GM21526 (cell line): Measurements from ENCODE around the gene CPN1.
"Not testable (repeated sequence)": the region's sequence is repeated elsewhere in the genome, so short reads cannot be mapped to it uniquely, and the experiment has no call there.

Experiments
- ATAC-seq: cut with Tn5 transposase; IDR thresholded peaks from one replicate; pipeline ENCODE4 v1.9.1; 2021; ENCODE audit warnings: moderate library complexity; ENCODE audit not compliant: unreplicated experiment, low FRiP score

Gene CPN1

DNA sequence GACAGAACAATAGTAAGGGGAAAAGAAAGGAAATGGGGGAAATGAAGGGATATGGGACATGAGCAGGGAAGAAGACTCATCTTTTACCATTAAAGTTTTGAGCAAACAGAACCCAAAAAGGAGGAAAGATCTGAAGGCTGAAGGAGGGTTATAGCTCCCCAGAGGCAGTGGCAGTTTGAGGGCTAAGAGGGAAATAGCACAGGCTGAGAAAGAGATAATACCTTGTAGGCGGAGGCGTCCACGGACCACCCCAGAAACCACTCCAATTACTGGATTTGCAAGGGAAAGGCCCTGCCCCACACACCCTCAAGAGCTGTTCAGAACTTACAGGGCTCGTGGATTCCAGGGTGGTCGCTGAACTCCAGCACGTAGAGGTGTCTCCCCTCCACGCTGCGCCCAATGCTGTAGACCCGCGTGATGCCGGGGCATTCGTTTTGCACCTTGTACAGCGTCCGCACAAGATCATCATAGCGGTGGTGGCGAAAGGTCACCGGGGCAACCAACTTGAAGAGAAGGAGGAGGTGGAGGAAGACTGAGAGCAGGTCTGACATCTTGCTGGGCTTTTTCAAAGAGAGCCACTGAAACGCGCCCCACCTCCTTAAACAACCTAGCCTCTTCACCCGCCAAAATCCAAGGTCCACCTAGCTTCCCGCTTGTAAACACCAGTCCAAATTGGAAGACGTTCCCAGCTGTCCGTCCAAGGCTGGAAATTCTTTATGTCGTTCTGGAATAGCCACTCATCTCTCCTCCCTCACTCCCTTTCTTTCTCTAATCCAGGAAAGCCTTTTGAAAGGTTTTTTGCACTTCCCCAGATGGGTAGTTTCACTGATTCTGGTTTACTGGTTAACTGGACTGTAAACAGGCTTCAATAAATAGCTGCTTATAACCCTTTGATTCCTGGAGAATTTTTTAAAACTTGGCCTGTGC is at the start of gene CPN1:
Gene CPN1 (minus strand): TSS at position 795 of the 927 bp plus-strand sequence. CDS start 244 bp downstream, at position 551.
- ATAC-seq = no peak

DNA sequence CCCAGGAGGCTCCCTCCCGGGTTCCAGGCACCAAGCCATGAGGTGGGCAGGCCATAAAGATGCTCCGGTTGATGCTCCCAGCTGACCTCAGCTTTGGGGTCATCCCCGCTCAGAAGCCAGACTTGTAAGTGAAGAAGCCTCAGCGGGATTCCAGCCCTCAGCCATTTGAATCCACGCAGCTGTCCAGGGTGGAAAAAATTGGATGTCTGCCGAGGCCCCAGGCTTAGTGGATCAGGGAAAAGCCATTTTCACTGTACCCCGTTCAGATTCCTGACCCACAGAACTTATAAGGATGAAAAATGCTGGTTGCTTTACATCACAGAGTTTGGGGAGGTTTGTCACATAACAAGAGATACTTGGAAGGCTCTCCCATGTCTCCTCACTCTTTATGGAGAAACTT is 49.2 kb upstream of the CPN1 start:
- ATAC-seq = no peak

DNA sequence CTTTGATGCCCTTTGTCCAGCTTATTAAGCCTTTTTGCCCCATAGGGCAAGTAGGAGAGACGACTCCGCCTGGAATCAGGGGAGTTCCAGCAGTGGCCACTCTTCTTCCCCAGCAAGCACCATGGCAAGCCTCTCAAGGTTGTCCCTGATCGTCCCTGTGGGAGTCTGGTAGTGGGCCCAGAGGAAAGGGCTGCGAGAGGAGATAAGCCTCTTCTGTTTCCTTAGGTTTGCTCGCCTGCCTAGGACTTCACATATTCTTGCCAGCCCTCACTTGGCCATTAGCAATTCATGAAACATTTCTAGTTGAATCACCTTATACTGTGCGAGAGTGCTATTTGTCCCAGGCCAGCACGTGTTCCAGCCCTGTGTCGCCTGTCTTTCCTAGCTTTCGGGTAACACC is 47.8 kb upstream of the CPN1 start:
- ATAC-seq = no peak

DNA sequence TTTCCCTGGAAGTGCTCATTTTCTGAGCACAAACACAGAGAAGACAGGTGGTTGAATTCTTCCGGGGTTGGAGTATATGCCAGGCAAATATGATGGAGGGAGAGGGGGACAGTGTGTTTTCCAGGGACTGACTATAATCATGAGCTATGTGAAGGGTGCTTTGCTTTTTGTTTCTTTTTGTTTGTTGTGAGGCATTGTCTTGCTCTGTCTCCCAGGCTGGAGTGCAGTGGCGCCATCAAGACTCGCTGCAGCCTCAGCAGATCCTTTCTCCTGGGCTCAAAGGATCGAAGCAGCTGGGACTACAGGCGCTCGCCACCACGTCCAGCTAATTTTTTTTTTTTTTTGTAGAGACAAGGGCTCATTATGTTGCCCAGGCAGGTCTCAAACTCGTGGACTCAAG is 47.3 kb upstream of the CPN1 start:
- ATAC-seq = no peak

DNA sequence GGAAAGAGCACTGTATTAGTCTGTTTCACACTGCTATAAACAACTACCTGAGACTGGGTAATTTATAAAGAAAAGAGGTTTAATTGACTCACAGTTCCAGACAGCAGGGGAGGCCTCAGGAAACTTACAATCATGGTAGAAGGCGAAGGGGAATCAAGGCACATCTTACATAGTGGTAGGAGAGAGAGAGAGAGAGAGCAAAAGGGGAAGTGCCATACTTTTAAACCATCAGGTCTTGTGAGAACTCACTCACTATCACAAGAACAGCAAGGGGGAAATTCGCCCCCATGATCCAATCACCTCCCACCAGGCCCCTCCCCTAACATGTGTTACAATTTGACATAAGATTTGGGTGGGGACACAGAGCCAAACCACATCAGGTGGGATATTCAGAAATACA is 43.7 kb upstream of the CPN1 start:
- not testable (repeated sequence) for ATAC-seq

DNA sequence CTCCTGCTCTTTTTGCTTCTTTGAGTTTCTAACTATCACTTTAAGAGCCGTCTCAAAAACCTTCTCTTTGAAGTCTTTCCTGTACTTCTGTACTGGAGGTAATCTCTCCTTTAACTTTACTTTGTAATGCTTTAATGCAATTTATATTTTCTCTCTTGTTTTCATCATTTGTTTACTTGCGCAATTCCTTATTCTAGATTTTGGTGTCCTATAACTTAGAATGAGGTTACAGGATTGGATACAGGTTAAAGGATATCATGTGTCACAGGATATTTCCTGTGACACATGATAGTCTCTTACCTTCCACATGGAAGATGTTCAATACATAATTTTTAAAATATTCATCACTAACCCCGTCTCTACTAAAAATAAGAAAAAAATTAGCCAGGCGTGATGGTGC is 42.4 kb upstream of the CPN1 start:
- ATAC-seq = no peak

DNA sequence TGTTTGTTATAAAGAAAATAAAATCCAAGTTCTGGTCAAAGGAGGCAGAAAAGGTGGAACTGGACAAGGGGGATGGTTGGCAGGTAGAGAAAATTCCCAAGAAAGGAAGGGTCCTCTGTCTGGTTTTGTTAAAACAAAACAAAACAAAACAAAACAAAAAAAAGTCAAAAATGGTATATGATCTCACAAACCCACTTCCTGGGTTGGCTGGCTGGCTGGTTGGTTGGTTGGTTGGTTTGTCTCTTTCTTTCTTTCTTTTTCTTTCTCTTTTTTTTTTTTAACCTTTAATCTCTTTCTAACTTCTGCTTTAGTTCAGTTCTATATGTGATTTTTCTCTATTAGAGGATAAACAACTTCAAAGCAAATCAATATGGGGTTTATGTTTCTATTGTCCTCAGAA is 41.1 kb upstream of the CPN1 start:
- ATAC-seq = no peak

DNA sequence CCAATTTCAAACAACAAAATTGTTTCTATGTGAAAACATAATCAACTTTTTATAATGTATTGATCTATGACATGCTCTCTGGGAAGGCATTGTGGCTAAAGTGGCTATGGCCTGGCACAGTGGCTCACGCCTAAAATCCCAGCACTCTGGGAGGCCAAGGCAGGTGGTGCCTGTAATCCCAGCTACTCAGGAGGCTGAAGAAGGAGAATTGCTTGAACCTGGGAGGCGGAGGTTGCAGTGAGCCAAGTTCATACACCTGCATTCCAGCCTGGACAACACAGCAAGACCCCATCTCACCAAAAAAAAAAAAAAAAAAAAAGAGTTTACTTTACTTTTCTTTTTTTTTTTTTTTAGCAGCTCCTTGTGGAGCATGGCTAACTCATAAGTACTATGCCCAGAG is 38.9 kb upstream of the CPN1 start:
- ATAC-seq = no peak

DNA sequence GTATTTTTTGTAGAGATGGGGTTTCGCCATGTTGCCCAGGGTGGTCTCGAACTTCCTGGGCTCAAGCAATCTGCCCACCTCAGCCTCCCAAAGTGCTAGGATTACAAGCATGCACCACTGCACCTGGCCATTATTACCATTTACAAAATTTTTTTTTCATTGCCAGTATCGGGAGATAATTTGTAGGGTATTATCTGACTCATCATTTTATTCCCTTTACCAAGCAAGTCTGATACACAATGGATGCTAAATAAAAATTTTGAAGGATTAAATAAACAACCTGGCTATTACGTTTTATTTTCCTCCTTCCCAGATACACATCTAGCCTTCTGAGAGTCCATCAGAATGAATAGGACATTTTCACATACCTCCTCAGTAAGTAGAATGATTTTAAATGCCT is 38.1 kb upstream of the CPN1 start:
- ATAC-seq = no peak

DNA sequence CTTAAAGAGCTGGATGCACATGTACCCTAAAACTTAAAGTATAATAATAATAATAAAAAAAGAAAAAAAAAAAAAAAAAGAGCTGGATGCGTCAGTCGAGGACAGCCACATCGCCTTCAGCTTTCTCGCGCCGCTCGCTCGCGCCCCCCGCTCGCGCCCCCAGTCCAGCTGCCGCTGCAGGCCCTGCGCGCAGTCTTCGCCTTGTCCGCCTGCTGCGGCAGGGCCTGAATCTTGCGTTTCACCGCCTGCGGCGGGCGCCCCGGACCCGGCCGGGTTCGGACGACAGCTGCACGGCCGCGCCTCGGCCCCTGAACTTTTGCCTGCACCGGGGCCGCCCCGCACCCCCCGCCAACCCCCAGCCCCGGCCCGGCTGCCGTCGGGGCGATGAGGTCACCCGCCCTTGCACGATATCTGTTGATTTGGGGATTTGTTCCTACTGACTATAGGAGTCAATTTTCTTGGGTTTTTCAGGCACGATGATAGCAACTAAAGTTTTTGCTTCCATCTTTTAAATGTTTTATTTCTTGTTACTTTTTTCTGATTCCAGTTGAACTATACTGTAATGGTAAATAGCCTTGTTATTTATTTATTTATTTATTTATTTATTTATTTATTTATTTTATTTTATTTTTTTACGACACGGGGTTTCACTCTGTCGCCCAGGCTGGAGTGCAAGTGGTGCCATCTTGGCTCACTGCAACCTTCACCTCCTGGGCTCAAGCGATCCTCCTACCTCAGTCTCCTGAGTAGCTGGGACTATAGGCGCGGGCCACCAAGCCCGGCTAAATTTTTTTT is 33.5 kb upstream of the CPN1 start:
- no peak for ATAC-seq

DNA sequence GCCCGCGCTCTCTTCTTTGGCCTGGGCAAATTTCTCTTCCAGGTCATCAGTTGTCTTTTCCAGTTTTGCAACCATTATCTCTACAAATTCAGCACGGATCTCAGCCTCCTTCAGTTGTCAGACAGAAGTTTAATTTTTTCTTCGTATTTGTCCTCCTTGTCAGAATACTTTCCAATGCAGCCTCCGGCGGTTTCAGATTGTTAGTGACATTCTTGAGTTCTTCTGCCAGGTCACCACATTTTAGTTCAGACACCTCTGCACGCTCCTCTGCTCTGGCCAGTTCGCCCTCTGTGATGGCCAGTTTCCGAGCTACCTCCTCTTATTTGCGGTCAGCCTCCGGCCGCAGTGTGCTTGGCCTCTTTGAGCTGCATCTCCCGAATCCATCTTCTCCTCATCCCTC is 32.8 kb upstream of the CPN1 start:
- ATAC-seq = no peak

DNA sequence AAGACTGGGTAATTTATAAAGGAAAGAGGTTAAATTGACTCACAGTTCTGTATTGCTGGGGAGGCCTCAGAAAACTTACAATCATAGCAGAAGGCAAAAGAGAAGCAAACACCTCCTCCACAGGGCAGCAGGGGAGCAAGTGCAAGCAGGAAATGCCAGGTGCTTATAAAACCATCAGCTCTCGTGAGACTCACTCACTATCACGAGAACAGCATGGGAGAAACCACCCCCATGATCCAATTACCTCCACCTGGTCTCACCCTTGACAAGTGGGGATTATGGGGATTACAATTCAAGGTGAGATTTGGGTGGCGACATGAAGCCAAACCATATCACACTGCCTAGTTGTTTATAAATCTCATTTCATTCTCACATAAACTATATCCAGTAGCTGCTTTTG is 28.0 kb upstream of the CPN1 start:
- ATAC-seq = no peak

DNA sequence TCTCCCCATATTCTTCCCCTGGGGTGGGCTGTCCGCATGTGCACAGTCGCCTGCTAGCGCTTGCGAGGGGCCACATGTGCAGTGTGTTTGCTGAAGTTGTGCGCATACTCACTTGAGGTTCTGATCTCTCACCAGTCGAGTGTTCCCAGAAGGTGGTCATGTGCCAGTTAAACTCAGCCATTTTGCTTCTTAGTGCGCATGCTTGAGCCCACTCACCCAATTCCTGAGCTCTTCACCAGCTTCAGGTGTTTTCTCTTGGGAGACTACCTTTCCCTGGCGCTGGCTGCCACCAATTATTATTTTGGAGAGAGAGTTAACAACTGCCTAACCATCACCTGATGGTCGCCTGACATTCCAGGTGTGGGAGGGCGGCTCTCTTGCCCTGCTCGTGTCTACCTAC is 25.2 kb upstream of the CPN1 start:
- no peak for ATAC-seq

DNA sequence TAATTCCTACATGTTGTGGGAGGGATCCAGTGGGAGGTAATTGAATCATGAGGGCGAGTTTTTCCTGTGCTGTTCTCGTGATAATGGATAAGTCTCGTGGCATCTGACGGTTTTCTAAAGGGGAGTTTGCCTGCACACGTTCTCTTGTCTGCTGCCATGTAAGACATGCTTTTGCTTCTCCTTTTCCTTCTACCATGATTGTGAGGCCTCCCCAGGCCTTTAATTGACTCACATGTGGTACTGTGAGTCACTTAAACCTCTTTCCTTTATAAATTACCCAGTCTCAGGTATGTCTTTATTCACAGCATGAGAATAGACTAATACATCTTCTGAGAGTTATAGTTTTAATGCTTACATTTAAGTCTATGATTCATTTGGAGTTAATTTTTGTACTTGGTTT is 22.6 kb upstream of the CPN1 start:
- ATAC-seq = no peak

DNA sequence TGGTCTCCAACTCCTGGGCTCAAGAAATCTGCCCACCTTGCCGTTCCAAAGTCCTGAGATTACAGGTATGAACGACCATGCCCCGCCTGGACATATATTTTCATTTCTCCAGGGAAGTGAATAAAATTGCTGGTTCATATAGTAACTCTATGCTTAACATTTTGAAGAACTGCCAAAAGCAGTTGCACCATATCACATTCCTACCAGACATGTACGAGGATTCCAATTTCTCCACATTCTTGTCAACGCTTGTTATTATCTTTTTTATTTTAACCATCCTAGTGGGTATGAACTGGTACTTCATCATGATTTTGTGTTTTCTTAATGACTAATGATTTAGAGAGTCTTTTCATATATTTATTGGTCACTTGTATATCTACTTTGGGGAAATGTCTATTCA is 21.9 kb upstream of the CPN1 start:
- ATAC-seq = no peak

DNA sequence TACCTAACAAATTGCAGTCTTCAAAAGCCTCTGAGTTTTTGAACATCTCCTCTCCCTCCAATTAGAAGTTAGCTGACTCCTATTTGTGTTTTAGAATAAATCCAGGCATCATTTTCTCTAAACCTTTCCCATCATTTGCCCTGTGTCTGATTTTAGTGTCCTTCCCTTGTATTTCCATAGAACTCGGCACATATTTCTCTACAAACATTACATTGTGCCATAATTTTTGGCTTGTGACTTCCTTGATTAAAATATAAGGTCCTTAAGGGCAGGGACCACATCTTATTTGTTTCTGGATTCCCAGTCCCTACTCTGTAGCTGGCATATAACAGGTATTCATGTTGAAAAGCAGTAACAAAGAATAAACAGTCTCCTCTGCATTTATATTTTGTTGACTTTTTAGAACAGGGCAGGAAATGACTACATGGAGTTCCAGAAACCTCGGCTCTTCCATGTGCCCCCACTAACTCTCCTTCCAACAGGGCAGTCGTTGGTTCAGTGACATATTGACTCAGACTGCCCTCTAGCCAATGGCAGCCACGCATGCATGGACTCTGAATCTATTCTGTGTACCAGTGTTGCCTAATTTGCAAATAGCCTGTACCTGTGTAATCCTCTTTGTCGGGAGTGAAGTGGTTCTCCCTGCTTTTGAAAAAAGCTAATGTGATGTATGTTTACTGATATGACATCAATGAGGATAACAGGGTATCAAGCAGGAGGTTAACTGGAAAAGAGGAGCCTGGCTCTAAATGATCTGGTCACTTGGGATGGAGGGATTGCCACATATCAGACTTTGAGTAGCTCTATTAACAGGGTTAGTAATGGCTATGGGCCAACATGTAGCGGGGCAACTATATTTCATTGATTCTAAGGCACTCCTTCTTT is 19.8 kb upstream of the CPN1 start:
- no peak for ATAC-seq

DNA sequence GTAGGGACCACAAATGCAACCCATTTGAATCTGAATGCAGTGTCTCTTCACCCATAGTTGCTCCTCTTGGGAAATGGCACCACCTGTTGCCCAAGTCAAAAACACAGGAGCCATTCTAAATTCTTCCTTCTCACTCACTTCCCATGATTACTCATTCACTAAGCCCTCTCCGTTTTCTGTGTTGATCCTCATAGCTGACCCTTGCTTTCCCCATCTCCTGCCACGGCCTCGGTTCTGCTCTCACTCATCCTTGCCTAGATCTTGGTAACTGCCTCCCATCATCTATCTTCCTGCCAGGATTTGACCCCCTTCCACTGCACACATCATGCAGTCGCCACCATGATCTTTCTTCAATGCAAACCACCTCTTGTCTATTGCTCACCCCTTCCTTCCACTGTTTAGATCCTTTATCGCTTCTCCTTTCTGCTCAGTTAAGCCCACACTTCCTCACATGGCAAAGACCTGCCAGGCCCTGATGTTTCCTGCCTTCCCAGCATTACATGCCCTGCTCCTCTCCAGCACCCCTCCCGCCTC is 19.0 kb upstream of the CPN1 start:
- ATAC-seq = no peak

DNA sequence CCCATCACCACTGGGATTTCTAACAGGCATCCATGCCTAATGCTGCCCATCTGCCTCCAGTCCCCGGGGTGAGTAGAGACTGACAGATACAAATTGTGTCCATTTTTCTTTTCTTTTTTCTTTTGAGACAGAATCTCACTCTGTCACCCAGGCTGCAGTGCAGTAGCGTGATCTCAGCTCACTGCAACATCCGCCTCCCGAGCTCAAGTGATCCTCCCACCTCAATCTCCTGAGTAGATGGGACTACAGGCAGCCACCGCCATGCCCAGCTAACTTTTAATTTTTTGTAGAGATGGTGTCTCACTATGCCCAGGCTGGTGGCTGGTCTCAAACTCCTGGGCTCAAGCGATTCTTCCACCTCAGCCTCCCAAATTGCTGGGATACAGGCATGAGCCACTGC is 7.6 kb upstream of the CPN1 start:
- no peak for ATAC-seq

DNA sequence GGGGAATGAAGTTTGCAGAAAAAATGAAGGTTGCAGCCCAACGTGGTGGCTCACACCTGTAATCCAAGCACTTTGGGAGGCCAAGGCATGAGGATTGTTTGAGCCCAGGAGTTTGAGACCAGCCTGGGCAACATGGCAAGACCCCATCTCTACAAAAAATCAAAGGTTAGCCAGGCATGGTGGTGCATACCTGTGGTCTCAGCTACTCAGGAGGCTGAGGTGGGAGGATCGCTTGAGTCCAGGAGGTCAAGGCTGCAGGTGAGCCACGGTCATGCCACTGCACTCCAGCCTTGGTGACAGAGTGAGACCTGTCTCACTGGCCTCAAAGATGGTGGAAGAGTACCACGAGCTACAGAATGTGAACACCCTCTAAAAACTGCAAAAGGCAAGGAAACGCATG is 5.0 kb upstream of the CPN1 start:
- not testable (repeated sequence) for ATAC-seq

DNA sequence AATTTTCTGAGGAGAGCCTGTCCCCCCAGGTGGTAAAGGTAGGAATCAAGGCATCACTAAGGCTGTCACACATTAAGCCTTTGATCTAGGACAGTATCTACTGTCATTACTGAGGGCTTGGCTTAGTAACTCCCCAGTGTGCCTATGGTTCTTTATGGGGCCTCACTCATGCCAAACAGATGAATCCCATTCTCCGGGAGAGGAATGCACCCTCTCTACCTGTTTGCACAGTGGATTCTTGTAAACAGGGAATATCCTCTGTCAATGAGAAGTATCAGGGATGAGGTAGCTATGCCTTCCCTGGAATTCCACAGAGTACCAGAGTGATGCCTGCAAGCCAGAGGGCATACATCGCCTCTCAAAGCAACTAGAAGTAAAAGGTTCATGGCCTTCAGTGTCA is 3.9 kb upstream of the CPN1 start:
- no peak for ATAC-seq

DNA sequence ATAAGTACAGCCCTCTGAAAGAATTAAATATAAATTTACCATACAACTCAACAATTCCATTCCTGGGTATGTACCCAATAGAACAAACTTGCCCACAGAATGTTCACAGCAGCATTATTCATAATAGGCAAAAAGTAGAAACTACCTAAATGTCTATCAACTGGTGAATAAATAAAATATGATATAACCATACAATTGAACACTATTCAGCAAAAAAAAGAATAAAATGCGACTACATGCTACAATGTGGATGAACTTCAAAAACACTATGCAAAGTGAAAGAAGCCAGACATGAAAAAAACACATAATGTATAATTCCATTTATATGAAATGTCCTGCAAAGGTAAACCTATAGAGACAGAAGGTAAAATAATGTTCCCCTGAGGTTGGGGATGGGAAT is 2.0 kb upstream of the CPN1 start:
- no peak for ATAC-seq
